Endothelial cell of umbilical vein (primary cell): ENCODE data around the gene NBPF6. TPM values are rescaled to one million over a fixed set of nuclear protein-coding genes. Genes with fewer than 3 reads are reported as not detected.
"Not testable (repeated sequence)": the region's sequence is repeated elsewhere in the genome, so short reads cannot be mapped to it uniquely, and the experiment has no call there.

ENCODE experiments used
- BruUV-seq: library from RNA; stranded (reverse); fragments of 400-500 nt; replicated peaks from 2 replicates; lab custom pipeline; 2021; lab: Mats Ljungman, UMichigan
- CTCF ChIA-PET: fragments of 300-600, 350-600 bp; sonication (Branson Sonifier 250); formaldehyde crosslinking; loops from one replicate; lab custom pipeline; 2021; ENCODE audit warnings: antibody characterized with exemption, inconsistent platforms; lab: Charles Lee
- POLR2A ChIA-PET: fragments of 300-600, 350-600 bp; sonication (Branson Sonifier 250); formaldehyde crosslinking; loops from one replicate; lab custom pipeline; 2021; ENCODE audit warnings: antibody characterized with exemption, inconsistent platforms; lab: Charles Lee
- DNase-seq: peaks from one replicate; pipeline ENCODE4 v3.0.0-alpha.2; 2011; ENCODE audit warnings: low read depth, low spot score
- FAIRE-seq: peaks from 2 replicates; lab custom pipeline; 2011; peaks lifted over from hg19 to GRCh38; lab: Jason Lieb, UNC
- H2AFZ ChIP-seq: 2 replicates; pipeline ENCODE4 v1.6.0; 2012; ENCODE audit warnings: low read depth, low read length, control low read depth, inconsistent platforms
- H3K27ac ChIP-seq: 2 replicates; pipeline ENCODE4 v1.5.1; 2011; ENCODE audit warnings: low read depth, mild to moderate bottlenecking, control low read depth, low read length, moderate library complexity; ENCODE audit not compliant: insufficient read depth
- H3K27me3 ChIP-seq, 2 experiments: 2 replicates each; pipeline versions ENCODE4 v1.6.0 to v1.6.1; 2011; ENCODE audit warnings: low read length in 2 of 2, mixed read lengths in 1 of 2; ENCODE audit not compliant: control insufficient read depth in 2 of 2, insufficient read depth in 2 of 2
- H3K36me3 ChIP-seq, 2 experiments: 2 replicates in 1 of 2; 3 replicates in 1 of 2; pipeline ENCODE4 v1.5.1; 2011; ENCODE audit warnings: low read length in 2 of 2, mild to moderate bottlenecking in 1 of 2, moderate library complexity in 1 of 2; ENCODE audit not compliant: control insufficient read depth in 2 of 2, insufficient read depth in 2 of 2; ENCODE audit errors: extremely low read depth in 1 of 2
- H3K4me1 ChIP-seq: 3 replicates; pipeline ENCODE4 v1.5.1; 2011; ENCODE audit warnings: mild to moderate bottlenecking, low read length; ENCODE audit not compliant: control insufficient read depth, insufficient read depth; ENCODE audit errors: extremely low read depth
- H3K4me2 ChIP-seq: 2 replicates; pipeline ENCODE4 v1.6.1; 2011; ENCODE audit warnings: low read length, control low read depth, mixed read lengths; ENCODE audit not compliant: insufficient read depth
- H3K4me3 ChIP-seq, 3 experiments: fragments of 200-600 bp in 1 of 3; sonication (generic), shearing (Covaris generic) in 1 of 3; replicated peaks in 1 of 3; 2 replicates each; pipeline ENCODE4 v1.5.1; 2011 to 2016; ENCODE audit warnings: control low read depth in 3 of 3, low read length in 3 of 3, mild to moderate bottlenecking in 2 of 3, inconsistent platforms in 1 of 3, low read depth in 1 of 3, moderate library complexity in 1 of 3; ENCODE audit not compliant: insufficient read depth in 1 of 3
- H3K79me2 ChIP-seq: 2 replicates; pipeline ENCODE4 v1.6.0; 2012; ENCODE audit warnings: low read length, inconsistent platforms; ENCODE audit not compliant: control insufficient read depth, insufficient read depth
- H3K9ac ChIP-seq: replicated peaks from 2 replicates; pipeline ENCODE3; 2011; ENCODE audit warnings: low read length, control low read depth; ENCODE audit not compliant: insufficient read depth; ENCODE audit errors: extremely low read depth
- H3K9me1 ChIP-seq: replicated peaks from 3 replicates; pipeline ENCODE4 v1.6.0; 2011; ENCODE audit warnings: mild to moderate bottlenecking, low read length; ENCODE audit not compliant: control insufficient read depth, insufficient read depth; ENCODE audit errors: extremely low read depth
- H3K9me3 ChIP-seq: replicated peaks from 2 replicates; pipeline ENCODE4 v1.5.1; 2012; ENCODE audit warnings: low read length, inconsistent platforms; ENCODE audit not compliant: control insufficient read depth, insufficient read depth
- H4K20me1 ChIP-seq: replicated peaks from 2 replicates; pipeline ENCODE3; 2011; ENCODE audit warnings: mild to moderate bottlenecking, low read length; ENCODE audit not compliant: control insufficient read depth, insufficient read depth; ENCODE audit errors: extremely low read depth
- FOS ChIP-seq: IDR thresholded peaks from 2 replicates; pipeline ENCODE4 v1.6.1; 2011; ENCODE audit warnings: mild to moderate bottlenecking, low read length, moderate library complexity, borderline replicate concordance; ENCODE audit not compliant: insufficient read depth
- JUN ChIP-seq: IDR thresholded peaks from 2 replicates; pipeline ENCODE4 v1.6.1; 2011; ENCODE audit warnings: borderline replicate concordance, low read depth; ENCODE audit not compliant: insufficient read length, insufficient read depth
- MYC ChIP-seq: IDR thresholded peaks from one replicate; pipeline ENCODE4 v1.6.1; 2011; ENCODE audit warnings: mild to moderate bottlenecking, low read depth, low read length
- dilution Hi-C: fragments of 300-500 bp; cut with MboI; formaldehyde crosslinking; loops from one replicate; pipeline ENCODE4 v1.15.0; 2019; ENCODE audit warnings: low sequenced_read_pairs; ENCODE audit not compliant: extremely low pct_ligation_motif_present
- intact Hi-C: fragments of 100-400 bp; cut with micrococcal nuclease; formaldehyde crosslinking; loops from one replicate; pipeline ENCODE4 v1.10.0; 2022
- polyA plus RNA-seq, 4 experiments: library from polyadenylated mRNA; depleted of rRNA in 3 of 4; stranded (reverse) in 3 of 4; unstranded in 1 of 4; fragments of >200 nt; gene quantifications; 2 replicates each; pipeline versions ENCODE4 v1.2.1 to v1.2.3, GENCODE V29; 2011 to 2012; ENCODE audit warnings: missing spikeins in 1 of 4
- total RNA-seq: library from RNA; stranded (reverse); gene quantifications from 2 replicates; pipeline ENCODE4 v1.2.3, GENCODE V29; 2021

NBPF6 gene
- total and polyA plus RNA-seq, 2 donors (not counting 3 experiments of a cell fraction or from before 2014, with no cell fraction given) = not detected

DNA sequence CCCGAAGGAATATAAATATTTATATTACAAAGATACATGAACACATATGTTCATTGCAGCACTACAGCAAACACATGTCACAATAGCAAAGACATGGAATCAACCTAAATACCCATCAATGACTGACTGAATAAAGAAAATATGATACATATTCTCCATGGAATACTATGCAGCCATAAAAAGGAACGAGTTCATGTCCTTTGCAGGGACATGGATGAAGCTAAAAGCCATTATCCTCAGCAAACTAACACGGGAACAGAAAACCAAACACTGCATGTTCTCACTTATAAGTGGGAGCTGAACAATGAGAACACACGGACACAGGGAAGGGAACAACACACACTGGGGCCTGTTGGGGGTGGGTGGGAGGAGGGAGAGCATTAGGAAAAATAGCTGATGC, 46.7 kb downstream of the NBPF6 start:
- POLR2A ChIA-PET = interaction anchor here (0.7 kb wide), 1 partner anchor 25 kb away, joined by 4 read pairs; no protein-coding TSS in a partner anchor
- BruUV-seq = not testable (repeated sequence)

DNA sequence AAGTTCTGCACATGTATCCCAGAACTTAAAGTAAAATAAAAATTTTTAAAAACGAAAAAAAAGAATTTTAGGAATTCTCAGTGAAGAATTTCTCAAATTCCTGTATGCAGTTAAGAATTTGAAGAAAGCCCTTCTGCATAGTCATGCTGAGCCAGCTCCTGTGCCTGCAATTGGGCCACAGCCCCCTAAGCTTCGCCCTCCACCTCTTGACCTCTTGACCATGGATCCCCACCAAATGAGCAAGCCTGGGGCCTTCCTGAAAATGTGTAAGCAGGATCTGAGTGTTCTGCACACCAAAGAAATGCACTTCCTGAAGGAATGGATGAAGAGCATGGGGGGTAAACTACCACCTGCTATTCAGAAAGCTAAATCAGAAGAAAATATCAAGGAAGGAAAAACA, 52.0 kb downstream of the NBPF6 start:
- ChIA-PET POLR2A (no interaction called here), CTCF (interaction anchor here (0.5 to 1.6 kb wide), 3 partner anchors 10 to 651 kb away, joined by 3 to 4 read pairs (median 4); no protein-coding TSS in a partner anchor)
- Histone ChIP-seq H3K4me3 (no peak overlapping the region), H2AFZ (no peak overlapping the region), H3K36me3 (no peaks in the 10 kb centered on the region), H3K9me3 (no peaks in the 10 kb centered on the region), H3K27ac (no peak overlapping the region), H3K4me2 (no peak overlapping the region), H3K9ac (no peak overlapping the region), H3K27me3 (peaks cover 2% of the 10 kb centered on the region in 2 experiments), H3K79me2 (no peaks in the 10 kb centered on the region), H4K20me1 (no peaks in the 10 kb centered on the region), H3K4me1 (no peaks in the 10 kb centered on the region), H3K9me1 (no peaks in the 10 kb centered on the region)
- no peak for TF ChIP-seq FOS
- TF ChIP-seq JUN = no peak
- no peak for TF ChIP-seq MYC
- DNase-seq = no peak
- BruUV-seq = no TSS peak
- FAIRE-seq = no peak
- dilution Hi-C loops (no loop called here), intact Hi-C loops (no loop called here)

More for the DNA sequence above, 46.7 kb downstream of the NBPF6 start:
- H3K4me3 ChIP-seq, intact Hi-C loops, H3K79me2 ChIP-seq, H3K36me3 ChIP-seq, H3K9me1 ChIP-seq, H3K27ac ChIP-seq, H3K4me2 ChIP-seq, H3K9ac ChIP-seq, H3K9me3 ChIP-seq, H3K4me1 ChIP-seq, dilution Hi-C loops, H4K20me1 ChIP-seq, H3K27me3 ChIP-seq, FAIRE-seq, H2AFZ ChIP-seq, DNase-seq: not testable (repeated sequence)
- CTCF ChIA-PET = interaction anchor here (0.7 kb wide), 1 partner anchor 1931 kb away, joined by 5 read pairs; no protein-coding TSS in a partner anchor
